SU-DHL-6 (cell line): ENCODE measurements around the gene RPL27A.

Source experiments
- EZH2phosphoT487 ChIP-seq: fragments of 200-600 bp; sonication (generic), shearing (Covaris generic); conservative IDR thresholded peaks from 2 replicates; pipeline ENCODE4 v1.6.1; 2018; ENCODE audit warnings: mild to moderate bottlenecking, antibody characterized with exemption, low read length, moderate library complexity, mixed read lengths
- TF ChIP-seq, protein P1 (sequence below): fragments of 200-600 bp; sonication (generic); IDR thresholded peaks from one replicate; pipeline ENCODE4 v1.5.1; 2017; ENCODE audit warnings: antibody characterized with exemption, mild to moderate bottlenecking, low read length, moderate library complexity; ENCODE audit not compliant: insufficient read depth, poor library complexity, severe bottlenecking

DNA sequence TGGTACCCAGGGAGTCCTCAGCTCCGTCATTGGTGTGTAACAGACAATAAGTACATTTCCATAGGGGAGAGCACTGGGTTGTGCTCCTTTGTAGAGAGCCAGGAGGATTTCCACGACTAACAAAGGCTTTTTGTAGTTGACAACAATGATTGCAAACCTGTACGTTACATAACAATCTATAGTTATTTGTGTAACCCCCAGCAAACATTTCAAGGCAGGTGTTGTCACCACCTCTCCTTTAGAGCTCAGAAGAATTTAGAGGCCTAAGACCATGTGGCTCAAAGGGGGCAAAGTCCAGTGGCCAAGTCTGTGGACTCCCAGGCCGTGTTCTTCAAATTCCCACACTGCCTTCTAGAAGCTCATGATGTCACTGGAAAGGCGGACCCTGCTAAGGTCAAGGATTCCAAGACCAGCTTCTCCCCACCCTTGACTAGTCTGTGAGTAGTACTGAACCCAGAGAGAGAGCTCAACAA, 15.8 kb downstream of the RPL27A start:
- TF ChIP-seq, protein P1, sequence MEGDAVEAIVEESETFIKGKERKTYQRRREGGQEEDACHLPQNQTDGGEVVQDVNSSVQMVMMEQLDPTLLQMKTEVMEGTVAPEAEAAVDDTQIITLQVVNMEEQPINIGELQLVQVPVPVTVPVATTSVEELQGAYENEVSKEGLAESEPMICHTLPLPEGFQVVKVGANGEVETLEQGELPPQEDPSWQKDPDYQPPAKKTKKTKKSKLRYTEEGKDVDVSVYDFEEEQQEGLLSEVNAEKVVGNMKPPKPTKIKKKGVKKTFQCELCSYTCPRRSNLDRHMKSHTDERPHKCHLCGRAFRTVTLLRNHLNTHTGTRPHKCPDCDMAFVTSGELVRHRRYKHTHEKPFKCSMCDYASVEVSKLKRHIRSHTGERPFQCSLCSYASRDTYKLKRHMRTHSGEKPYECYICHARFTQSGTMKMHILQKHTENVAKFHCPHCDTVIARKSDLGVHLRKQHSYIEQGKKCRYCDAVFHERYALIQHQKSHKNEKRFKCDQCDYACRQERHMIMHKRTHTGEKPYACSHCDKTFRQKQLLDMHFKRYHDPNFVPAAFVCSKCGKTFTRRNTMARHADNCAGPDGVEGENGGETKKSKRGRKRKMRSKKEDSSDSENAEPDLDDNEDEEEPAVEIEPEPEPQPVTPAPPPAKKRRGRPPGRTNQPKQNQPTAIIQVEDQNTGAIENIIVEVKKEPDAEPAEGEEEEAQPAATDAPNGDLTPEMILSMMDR, result no peak
- TF ChIP-seq EZH2phosphoT487, result no peak
